Activated CD8-positive, alpha-beta T cell treated with anti-CD3 and anti-CD28 coated beads, Interleukin-2, amount 10 ng/mL, durations not matched to agents 7 days and 5 days (primary cell): ENCODE measurements around the gene LRRC8E. TPM values are rescaled to one million over a fixed set of nuclear protein-coding genes. Genes with fewer than 3 reads are reported as not detected.

Source experiments
- ATAC-seq: fragments of 150-1000 bp; cut with Tn5 transposase; one replicate; pipeline ENCODE4 v1.10.0; 2021; ENCODE audit warnings: moderate library complexity
- CTCF ChIA-PET: fragments of 350-600 bp; sonication (Branson Sonifier 250); formaldehyde crosslinking; loops from one replicate; lab custom pipeline; 2021; ENCODE audit warnings: antibody characterized with exemption; lab: Charles Lee
- POLR2A ChIA-PET: fragments of 350-600 bp; sonication (Branson Sonifier 250); formaldehyde crosslinking; loops from one replicate; lab custom pipeline; 2021; ENCODE audit warnings: antibody characterized with exemption; lab: Charles Lee
- DNase-seq: peaks from one replicate; pipeline ENCODE4 v3.0.0-alpha.2; 2020
- H3K27ac Mint-ChIP-seq: one replicate; pipeline ENCODE4 v1.8.0; 2021; ENCODE audit warnings: mild to moderate bottlenecking, mixed read lengths
- H3K27me3 Mint-ChIP-seq: one replicate; pipeline ENCODE4 v1.8.0; 2021; ENCODE audit warnings: low read depth, mixed read lengths
- H3K36me3 Mint-ChIP-seq: one replicate; pipeline ENCODE4 v1.8.0; 2021; ENCODE audit warnings: low read depth, mixed read lengths
- H3K4me1 Mint-ChIP-seq: one replicate; pipeline ENCODE4 v1.8.0; 2021; ENCODE audit warnings: low read depth, mixed read lengths
- H3K4me3 Mint-ChIP-seq: one replicate; pipeline ENCODE4 v1.8.0; 2021; ENCODE audit warnings: mild to moderate bottlenecking, mixed read lengths
- H3K9me3 Mint-ChIP-seq: one replicate; pipeline ENCODE4 v1.8.0; 2022; ENCODE audit warnings: mixed read lengths; ENCODE audit not compliant: insufficient read depth
- total RNA-seq, 2 experiments: library from RNA; stranded (reverse); gene quantifications; one replicate each; pipeline ENCODE4 v1.2.3, GENCODE V29; 2021

LRRC8E gene
- total RNA-seq, 2 experiments from 2014 or later, result not detected

DNA sequence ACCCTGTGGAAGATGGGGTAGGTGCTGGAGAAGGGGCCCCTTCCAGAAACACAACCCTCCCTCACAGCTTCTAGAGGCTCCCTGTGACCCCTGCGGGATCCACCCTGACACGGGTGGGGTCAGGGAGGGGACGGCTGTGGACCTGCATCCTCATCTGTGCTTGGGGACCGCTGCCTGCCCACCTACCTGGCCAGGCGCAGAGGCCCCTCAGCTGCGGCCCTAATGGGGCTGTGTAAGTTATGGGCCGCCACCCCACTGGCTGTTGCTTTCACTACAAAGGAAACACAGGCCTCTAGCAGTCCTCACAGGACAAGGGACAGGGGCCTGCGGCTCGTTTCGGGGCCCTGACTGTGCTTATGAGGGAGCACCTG, 44.6 kb downstream of the LRRC8E start:
- ChIA-PET CTCF (interaction anchor here (5.6 kb wide), 1 partner anchor 11 kb away, joined by 50 read pairs; the partner anchor contains the start of gene TIMM44), POLR2A (no interaction called here)
- no peak for ATAC-seq
- no peak for DNase-seq
- no peaks in the 10 kb centered on the region for H3K27me3 Mint-ChIP-seq
- no peak overlapping the region for H3K4me3 Mint-ChIP-seq
- H3K4me1 Mint-ChIP-seq, result peaks cover 5% of the 10 kb centered on the region
- H3K36me3 Mint-ChIP-seq, result peaks cover 23% of the 10 kb centered on the region
- H3K27ac Mint-ChIP-seq, result no peak overlapping the region
- no peaks in the 10 kb centered on the region for H3K9me3 Mint-ChIP-seq

- POLR2A ChIA-PET, result no interaction called here
- Mint-ChIP-seq H3K4me1 (peaks cover 5% of the 10 kb centered on the region), H3K27ac (no peak overlapping the region)
Observed at GRCh38 chr19:7933411-7933810, 45.1 kb downstream of the LRRC8E start.

DNA sequence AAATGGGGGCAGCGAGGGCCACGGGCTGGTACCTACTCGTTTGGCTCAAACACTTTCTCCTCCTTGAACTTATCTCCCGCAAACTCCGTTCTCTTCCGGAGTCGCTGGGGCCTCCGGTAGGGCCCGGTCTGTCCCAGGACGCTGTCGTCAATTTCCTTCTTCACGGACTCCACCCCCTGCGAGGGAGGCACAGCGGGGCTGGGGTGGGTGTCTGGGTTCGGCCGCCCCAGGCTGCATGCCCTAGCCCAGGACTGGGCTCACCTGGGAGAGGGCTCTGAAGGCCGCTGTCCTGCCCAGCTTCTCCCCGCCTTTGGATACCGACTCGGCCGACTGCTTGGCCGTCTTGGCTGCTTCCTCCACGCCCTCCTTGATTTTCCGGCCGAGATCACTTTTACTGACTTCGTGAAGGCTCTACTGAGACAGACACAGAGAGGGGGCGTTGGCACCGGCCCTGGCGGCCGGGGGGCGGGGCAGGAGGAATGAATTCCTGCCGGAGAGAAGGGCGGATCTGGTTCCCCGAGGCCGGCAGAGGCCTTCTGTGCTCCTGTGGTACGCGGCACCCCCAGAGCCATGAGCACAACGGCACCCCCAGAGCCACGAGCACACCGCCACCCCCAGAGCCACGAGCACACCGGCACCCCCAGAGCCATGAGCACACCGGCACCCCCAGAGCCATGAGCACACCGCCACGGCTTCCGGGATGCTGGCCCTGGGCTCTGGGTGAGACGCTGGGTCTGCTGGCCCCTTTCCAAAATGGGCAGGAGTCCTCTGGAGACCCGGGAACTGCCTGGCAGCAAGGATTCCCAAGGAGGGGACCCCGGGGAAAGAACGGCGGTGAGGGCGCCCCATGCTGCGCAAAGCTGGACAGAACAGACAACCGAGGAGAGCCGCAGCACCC, 45.8 kb downstream of the LRRC8E start:
- Mint-ChIP-seq H3K4me1 (peaks cover 5% of the 10 kb centered on the region), H3K27me3 (no peaks in the 10 kb centered on the region), H3K36me3 (peaks cover 27% of the 10 kb centered on the region), H3K9me3 (no peaks in the 10 kb centered on the region), H3K27ac (no peak overlapping the region), H3K4me3 (no peak overlapping the region)
- ChIA-PET POLR2A (no interaction called here), CTCF (no interaction called here)
- ATAC-seq (no peak), DNase-seq (no peak)

More at GRCh38 chr19:7933411-7933810, 45.1 kb downstream of the LRRC8E start:
- Mint-ChIP-seq H3K27me3 (no peaks in the 10 kb centered on the region), H3K4me3 (no peak overlapping the region), H3K9me3 (no peaks in the 10 kb centered on the region), H3K36me3 (peaks cover 23% of the 10 kb centered on the region)
- CTCF ChIA-PET, result no interaction called here
- ATAC-seq (no peak), DNase-seq (no peak)

GRCh38 chr19:7934766-7935165, 46.5 kb downstream of the LRRC8E start:
- H3K36me3 Mint-ChIP-seq, result peaks cover 27% of the 10 kb centered on the region
- H3K4me1 Mint-ChIP-seq, result peaks cover 3% of the 10 kb centered on the region
- no peak overlapping the region for H3K27ac Mint-ChIP-seq
- H3K27me3 Mint-ChIP-seq, result no peaks in the 10 kb centered on the region
- DNase-seq (no peak), ATAC-seq (no peak)
- POLR2A ChIA-PET, result no interaction called here
- CTCF ChIA-PET, result interaction anchor here (1.3 kb wide), 1 partner anchor 9 kb away, joined by 10 read pairs; the partner anchor contains the start of gene TIMM44
- H3K4me3 Mint-ChIP-seq, result no peak overlapping the region
- no peaks in the 10 kb centered on the region for H3K9me3 Mint-ChIP-seq

DNA sequence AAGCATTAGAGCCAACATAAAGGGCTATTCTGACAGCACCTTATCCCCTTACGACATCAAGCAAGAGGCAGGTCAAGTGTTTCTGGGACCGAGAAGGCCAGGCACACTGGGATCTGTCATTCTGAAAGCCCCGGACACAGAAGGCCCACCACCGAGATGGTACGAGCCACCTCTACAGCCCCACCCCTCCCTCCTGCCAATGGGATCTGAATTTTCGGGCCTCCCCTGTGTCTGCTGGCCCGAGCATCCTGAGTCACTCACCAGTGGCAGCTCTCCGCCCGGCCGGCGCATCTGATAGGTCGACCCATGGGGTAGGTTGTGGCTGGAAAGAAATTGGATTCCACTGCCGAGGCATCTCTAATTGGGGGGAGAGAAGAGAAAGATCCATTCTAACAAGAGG, 52.5 kb downstream of the LRRC8E start:
- ChIA-PET POLR2A (no interaction called here), CTCF (interaction anchor here (1.0 kb wide), 2 partner anchors 12 to 62 kb away, joined by 4 read pairs; no protein-coding TSS in a partner anchor)
- Mint-ChIP-seq H3K36me3 (peaks cover 16% of the 10 kb centered on the region), H3K9me3 (no peaks in the 10 kb centered on the region), H3K4me3 (peak overlapping the region; percentile 15), H3K4me1 (peaks cover 39% of the 10 kb centered on the region), H3K27me3 (no peaks in the 10 kb centered on the region), H3K27ac (no peak overlapping the region)
- DNase-seq (no peak), ATAC-seq (no peak)

DNA sequence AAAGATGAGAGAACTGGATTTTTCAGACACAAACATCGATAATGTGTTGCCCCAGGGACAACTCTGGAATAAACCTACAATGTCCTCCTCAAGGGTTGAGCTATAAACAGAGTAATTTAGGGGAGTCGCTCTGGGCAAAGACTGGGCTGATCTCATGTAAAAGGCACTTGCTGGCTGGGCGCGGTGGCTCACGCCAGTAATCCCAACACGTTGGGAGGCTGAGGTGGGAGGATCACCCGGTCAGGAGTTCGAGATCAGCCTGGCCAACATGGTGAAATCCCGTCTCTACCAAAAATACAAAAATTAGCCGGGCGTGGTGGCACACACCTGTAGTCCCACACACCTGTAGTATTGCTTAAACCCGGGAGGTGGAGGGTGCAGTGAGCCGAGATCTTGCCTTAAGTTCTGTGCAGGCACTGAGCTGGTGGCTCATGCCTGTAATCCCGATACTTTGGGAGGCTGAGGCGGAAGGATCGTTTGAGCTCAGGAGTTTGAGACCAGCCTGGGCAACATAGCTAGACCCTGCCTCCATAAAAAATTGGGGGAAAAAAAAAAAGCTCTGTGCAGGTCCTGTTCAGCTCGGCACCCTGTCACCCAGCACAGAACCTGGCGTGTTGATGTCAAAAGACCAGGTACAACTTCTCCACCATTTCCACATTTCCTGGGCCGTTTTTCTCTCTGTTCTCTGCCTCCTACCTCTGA, 53.7 kb downstream of the LRRC8E start:
- CTCF ChIA-PET, result interaction anchor here (1.1 kb wide), 1 partner anchor 24 kb away, joined by 3 read pairs; no protein-coding TSS in a partner anchor
- Mint-ChIP-seq H3K4me1 (peaks cover 39% of the 10 kb centered on the region), H3K4me3 (peak overlapping the region; percentile 91), H3K9me3 (no peaks in the 10 kb centered on the region), H3K27ac (peak overlapping the region; percentile 97), H3K36me3 (peaks cover 15% of the 10 kb centered on the region), H3K27me3 (no peaks in the 10 kb centered on the region)
- POLR2A ChIA-PET, result no interaction called here
- DNase-seq (no peak), ATAC-seq (no peak)

DNA sequence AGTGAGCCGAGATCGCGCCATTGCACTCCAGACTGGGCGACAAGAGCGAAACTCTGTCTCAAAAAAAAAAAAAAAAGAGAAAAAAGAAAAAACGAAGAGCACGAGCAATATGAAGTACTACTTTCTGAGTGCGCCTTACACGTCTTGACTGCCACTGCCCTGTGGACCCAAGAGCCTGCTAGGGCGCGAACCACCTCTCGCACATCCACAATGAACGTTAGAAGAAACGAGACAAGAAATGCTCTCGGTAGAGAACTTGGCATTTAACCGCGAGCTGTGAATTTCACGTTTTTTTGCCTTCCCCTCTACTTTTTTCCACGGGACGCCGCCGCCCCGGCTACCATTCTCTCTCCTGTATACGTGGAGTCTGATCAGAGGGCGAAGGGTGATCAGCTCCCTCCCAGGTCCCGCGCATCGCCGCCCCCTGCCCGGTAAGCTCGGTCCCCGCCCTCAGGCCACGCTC, 54.7 kb downstream of the LRRC8E start:
- ChIA-PET POLR2A (interaction anchor here (0.8 to 1.9 kb wide), 11 partner anchors 12 to 874 kb away, joined by 3 to 17 read pairs (median 5); partner anchors contain the start of genes ELAVL1, MAP2K7 and SNAPC2), CTCF (interaction anchor here (0.8 to 3.0 kb wide), 29 partner anchors 7 to 594 kb away, joined by 3 to 50 read pairs (median 7); partner anchors contain the start of genes ARHGEF18, ELAVL1, SNAPC2 and TRAPPC5)
- Mint-ChIP-seq H3K4me1 (peaks cover 39% of the 10 kb centered on the region), H3K27ac (peak overlapping the region; percentile 97), H3K27me3 (no peaks in the 10 kb centered on the region), H3K4me3 (peak overlapping the region; percentile 91), H3K9me3 (no peaks in the 10 kb centered on the region), H3K36me3 (peaks cover 14% of the 10 kb centered on the region)
- ATAC-seq (peak; percentile 11), DNase-seq (no peak)

- CTCF ChIA-PET, result interaction anchor here (0.8 to 3.0 kb wide), 37 partner anchors 8 to 647 kb away, joined by 3 to 50 read pairs (median 6); partner anchors contain the start of genes ARHGEF18, ELAVL1, MAP2K7 and SNAPC2
- DNase-seq, result peak; percentile 100
Observed at GRCh38 chr19:7943444-7944176, 55.3 kb downstream of the LRRC8E start, which contains the start of gene TIMM44. TSS of gene TIMM44 (minus strand) at chr19:7943666. CDS start at chr19:7943651, 15 bp downstream.

DNA sequence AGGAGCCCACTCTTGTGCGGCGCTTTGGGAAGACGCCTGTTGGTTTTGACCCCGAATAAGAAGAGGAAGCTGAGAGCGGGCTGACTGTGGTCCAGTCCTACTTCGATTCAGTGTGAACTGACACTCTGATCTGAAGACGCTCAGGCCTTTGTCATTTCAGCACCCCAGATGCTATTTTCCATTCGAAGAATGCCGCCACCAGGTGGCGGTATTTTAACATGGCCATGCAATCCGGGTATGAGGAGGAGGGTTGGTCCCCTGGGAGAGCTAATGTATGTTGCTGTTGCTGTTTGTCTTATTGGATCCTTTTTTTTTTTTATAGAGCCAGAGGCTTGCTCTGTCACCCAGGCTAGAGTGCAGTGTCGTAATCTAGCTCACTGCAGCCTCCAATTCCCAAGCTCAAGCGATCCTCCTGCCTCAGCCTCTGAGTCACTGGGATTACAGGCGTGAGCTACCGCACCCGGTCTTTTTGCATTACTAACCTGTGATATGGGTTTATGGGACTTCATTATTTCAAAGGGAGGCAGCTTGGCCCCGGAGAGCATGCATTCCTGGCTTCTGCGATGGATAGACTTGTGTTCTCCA, 56.0 kb downstream of the LRRC8E start:
- H3K36me3 Mint-ChIP-seq, result peaks cover 10% of the 10 kb centered on the region
- H3K4me1 Mint-ChIP-seq, result peaks cover 36% of the 10 kb centered on the region
- ChIA-PET CTCF (interaction anchor here (0.7 to 3.0 kb wide), 38 partner anchors 9 to 646 kb away, joined by 3 to 50 read pairs (median 6); partner anchors contain the start of genes ARHGEF18, ELAVL1, MAP2K7 and SNAPC2), POLR2A (interaction anchor here (0.5 to 1.9 kb wide), 10 partner anchors 13 to 412 kb away, joined by 3 to 17 read pairs (median 5); partner anchors contain the start of genes ELAVL1, MAP2K7 and SNAPC2)
- peak overlapping the region; percentile 97 for H3K27ac Mint-ChIP-seq
- DNase-seq (peak; percentile 92), ATAC-seq (peak; percentile 49)
- peak overlapping the region; percentile 91 for H3K4me3 Mint-ChIP-seq
- H3K27me3 Mint-ChIP-seq, result no peaks in the 10 kb centered on the region
- no peaks in the 10 kb centered on the region for H3K9me3 Mint-ChIP-seq

More at GRCh38 chr19:7943444-7944176, 55.3 kb downstream of the LRRC8E start, which contains the start of gene TIMM44:
- Mint-ChIP-seq H3K4me1 (peaks cover 39% of the 10 kb centered on the region), H3K27me3 (no peaks in the 10 kb centered on the region), H3K9me3 (no peaks in the 10 kb centered on the region), H3K4me3 (peak within 1 kb of the TSS; percentile 91), H3K36me3 (peaks cover 14% of the 10 kb centered on the region), H3K27ac (peak within 1 kb of the TSS; percentile 97)
- ATAC-seq, result peak; percentile 99
- POLR2A ChIA-PET, result interaction anchor here (0.5 to 1.9 kb wide), 14 partner anchors 13 to 875 kb away, joined by 3 to 17 read pairs (median 4); partner anchors contain the start of genes ELAVL1, MAP2K7 and SNAPC2

- ChIA-PET POLR2A (no interaction called here), CTCF (no interaction called here)
- Mint-ChIP-seq H3K4me1 (peaks cover 14% of the 10 kb centered on the region), H3K27ac (no peak overlapping the region), H3K9me3 (no peaks in the 10 kb centered on the region), H3K4me3 (no peak overlapping the region), H3K36me3 (no peaks in the 10 kb centered on the region), H3K27me3 (no peaks in the 10 kb centered on the region)
- DNase-seq (no peak), ATAC-seq (no peak)
Observed at GRCh38 chr19:7947939-7948338, 59.6 kb downstream of the LRRC8E start.
